HL-60 (cell line): Measurements from ENCODE around the gene TIGAR.

Experiments used
- DNase-seq, 2 experiments: peaks; one replicate each; pipeline ENCODE4 v3.0.0-alpha.2; 2010 to 2020; ENCODE audit warnings: low read depth in 1 of 2, low spot score in 1 of 2
- H3K27ac ChIP-seq: fragments of 250-450 bp; sonication (Bioruptor Pico); replicated peaks from 2 replicates; pipeline ENCODE4 v1.5.1; 2020; ENCODE audit warnings: mild to moderate bottlenecking, moderate library complexity
- H3K27me3 ChIP-seq: fragments of 250-450 bp; sonication (Bioruptor Pico); 2 replicates; pipeline ENCODE4 v1.5.1; 2021; ENCODE audit warnings: mild to moderate bottlenecking, moderate library complexity; ENCODE audit not compliant: insufficient read depth, poor library complexity, severe bottlenecking
- H3K4me3 ChIP-seq: replicated peaks from 2 replicates; pipeline ENCODE4 v1.5.1; 2011; ENCODE audit warnings: mild to moderate bottlenecking, control low read depth, low read length; ENCODE audit not compliant: insufficient read depth
- GABPA ChIP-seq: IDR thresholded peaks from 2 replicates; pipeline ENCODE4 v1.6.1; 2012; ENCODE audit warnings: low read depth
- POLR2AphosphoS5 ChIP-seq: IDR thresholded peaks from 2 replicates; pipeline ENCODE4 v1.6.1; 2012; ENCODE audit warnings: low read depth
- SPI1 ChIP-seq: IDR thresholded peaks from 2 replicates; pipeline ENCODE4 v1.6.1; 2012; ENCODE audit warnings: low read depth, mild to moderate bottlenecking, borderline replicate concordance
- TF ChIP-seq, protein P1 (sequence below): IDR thresholded peaks from one replicate; pipeline ENCODE4 v1.5.1; 2011; ENCODE audit warnings: low read length, control low read depth, inconsistent platforms; ENCODE audit not compliant: insufficient read depth
- TF ChIP-seq, protein P2 (sequence below): IDR thresholded peaks from 2 replicates; pipeline ENCODE4 v1.6.1; 2012; ENCODE audit warnings: low read depth; ENCODE audit not compliant: insufficient replicate concordance

TIGAR gene

DNA sequence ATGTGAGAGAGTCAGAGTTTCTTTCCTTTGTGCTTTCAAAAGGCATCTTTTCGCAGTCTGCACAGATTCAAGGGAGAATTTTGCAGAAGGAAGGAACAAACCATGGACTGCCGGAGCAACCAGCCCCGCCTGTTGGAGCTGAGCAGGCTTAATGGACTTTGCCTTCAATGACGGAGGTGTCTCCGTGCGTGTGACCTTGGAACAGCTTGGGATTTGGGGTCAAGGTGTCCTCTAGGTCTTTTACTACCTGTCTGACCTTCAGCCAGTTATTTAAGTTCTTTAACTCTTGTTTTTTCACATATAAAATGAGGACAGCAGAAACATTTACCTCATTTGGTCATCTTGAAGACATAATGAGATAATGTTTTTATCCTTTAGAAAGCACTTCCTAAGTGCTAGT lies 54.4 kb downstream of the TIGAR start:
- TF ChIP-seq POLR2AphosphoS5 (no peak), GABPA (no peak), SPI1 (no peak)
- TF ChIP-seq, protein P1, sequence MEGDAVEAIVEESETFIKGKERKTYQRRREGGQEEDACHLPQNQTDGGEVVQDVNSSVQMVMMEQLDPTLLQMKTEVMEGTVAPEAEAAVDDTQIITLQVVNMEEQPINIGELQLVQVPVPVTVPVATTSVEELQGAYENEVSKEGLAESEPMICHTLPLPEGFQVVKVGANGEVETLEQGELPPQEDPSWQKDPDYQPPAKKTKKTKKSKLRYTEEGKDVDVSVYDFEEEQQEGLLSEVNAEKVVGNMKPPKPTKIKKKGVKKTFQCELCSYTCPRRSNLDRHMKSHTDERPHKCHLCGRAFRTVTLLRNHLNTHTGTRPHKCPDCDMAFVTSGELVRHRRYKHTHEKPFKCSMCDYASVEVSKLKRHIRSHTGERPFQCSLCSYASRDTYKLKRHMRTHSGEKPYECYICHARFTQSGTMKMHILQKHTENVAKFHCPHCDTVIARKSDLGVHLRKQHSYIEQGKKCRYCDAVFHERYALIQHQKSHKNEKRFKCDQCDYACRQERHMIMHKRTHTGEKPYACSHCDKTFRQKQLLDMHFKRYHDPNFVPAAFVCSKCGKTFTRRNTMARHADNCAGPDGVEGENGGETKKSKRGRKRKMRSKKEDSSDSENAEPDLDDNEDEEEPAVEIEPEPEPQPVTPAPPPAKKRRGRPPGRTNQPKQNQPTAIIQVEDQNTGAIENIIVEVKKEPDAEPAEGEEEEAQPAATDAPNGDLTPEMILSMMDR = no peak
- TF ChIP-seq, protein P2, sequence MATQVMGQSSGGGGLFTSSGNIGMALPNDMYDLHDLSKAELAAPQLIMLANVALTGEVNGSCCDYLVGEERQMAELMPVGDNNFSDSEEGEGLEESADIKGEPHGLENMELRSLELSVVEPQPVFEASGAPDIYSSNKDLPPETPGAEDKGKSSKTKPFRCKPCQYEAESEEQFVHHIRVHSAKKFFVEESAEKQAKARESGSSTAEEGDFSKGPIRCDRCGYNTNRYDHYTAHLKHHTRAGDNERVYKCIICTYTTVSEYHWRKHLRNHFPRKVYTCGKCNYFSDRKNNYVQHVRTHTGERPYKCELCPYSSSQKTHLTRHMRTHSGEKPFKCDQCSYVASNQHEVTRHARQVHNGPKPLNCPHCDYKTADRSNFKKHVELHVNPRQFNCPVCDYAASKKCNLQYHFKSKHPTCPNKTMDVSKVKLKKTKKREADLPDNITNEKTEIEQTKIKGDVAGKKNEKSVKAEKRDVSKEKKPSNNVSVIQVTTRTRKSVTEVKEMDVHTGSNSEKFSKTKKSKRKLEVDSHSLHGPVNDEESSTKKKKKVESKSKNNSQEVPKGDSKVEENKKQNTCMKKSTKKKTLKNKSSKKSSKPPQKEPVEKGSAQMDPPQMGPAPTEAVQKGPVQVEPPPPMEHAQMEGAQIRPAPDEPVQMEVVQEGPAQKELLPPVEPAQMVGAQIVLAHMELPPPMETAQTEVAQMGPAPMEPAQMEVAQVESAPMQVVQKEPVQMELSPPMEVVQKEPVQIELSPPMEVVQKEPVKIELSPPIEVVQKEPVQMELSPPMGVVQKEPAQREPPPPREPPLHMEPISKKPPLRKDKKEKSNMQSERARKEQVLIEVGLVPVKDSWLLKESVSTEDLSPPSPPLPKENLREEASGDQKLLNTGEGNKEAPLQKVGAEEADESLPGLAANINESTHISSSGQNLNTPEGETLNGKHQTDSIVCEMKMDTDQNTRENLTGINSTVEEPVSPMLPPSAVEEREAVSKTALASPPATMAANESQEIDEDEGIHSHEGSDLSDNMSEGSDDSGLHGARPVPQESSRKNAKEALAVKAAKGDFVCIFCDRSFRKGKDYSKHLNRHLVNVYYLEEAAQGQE = no peak
- no peak overlapping the region for H3K27ac ChIP-seq
- H3K27me3 ChIP-seq = peaks cover 17% of the 10 kb centered on the region
- no peak overlapping the region for H3K4me3 ChIP-seq
- no peak for DNase-seq

DNA sequence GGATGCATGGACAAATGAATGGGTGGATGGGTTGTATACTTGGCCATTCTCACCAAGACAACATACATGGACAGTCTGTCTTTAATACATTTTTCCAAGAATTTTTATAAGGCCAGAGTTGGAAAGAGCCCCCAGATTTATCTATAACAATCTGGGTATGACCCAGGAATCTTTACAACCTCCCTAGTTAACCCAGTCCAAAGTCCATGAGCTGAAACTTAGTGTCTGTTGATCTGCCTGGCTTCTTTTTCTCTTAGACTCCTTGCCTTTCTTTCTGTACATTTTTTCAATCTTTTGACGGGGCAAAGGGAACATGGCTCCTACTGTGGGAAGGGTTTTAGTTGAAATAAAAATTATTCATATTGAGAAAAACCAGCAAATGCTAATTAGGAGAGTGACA lies 57.8 kb downstream of the TIGAR start:
- TF ChIP-seq POLR2AphosphoS5 (no peak), SPI1 (no peak), GABPA (no peak)
- TF ChIP-seq, protein P2 = no peak
- TF ChIP-seq, protein P1 = no peak
- no peak for DNase-seq
- no peak overlapping the region for H3K4me3 ChIP-seq
- H3K27me3 ChIP-seq = peaks cover 22% of the 10 kb centered on the region
- H3K27ac ChIP-seq = no peak overlapping the region

DNA sequence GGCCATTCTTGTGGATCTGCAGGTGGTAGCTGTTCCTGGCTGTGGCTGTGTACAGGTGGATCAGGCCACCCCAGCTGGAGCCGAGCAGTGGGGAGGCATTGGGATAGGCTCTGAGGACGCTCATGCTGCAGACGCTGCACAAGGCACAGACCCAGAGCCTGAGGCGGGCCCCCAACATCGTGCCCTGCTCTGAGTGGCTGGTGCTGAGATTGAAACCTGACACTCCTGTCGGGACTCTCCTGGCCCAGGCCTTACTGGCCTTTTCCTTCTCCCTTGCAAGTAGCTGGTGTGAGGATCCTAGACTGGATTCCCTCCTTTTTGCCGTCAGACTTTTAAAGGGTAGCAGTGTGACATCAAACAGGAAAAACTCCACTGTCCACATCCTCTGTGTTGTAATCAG lies 58.4 kb downstream of the TIGAR start, which contains the start of gene FGF23:
FGF23 (minus strand) TSS at position 308 of the 400 bp plus-strand sequence; CDS start at position 178, 130 bp downstream.
- Histone ChIP-seq H3K27me3 (peaks cover 22% of the 10 kb centered on the region), H3K27ac (no peak within 1 kb of the TSS), H3K4me3 (no peak within 1 kb of the TSS)
- no peak for TF ChIP-seq POLR2AphosphoS5
- TF ChIP-seq, protein P2 = no peak
- TF ChIP-seq, protein P1 = no peak
- TF ChIP-seq GABPA = no peak
- no peak for TF ChIP-seq SPI1
- DNase-seq = no peak
